GM12878 (cell line): Measurements from ENCODE around the gene SLC23A2. TPM values are rescaled to one million over a fixed set of nuclear protein-coding genes. Genes with fewer than 3 reads are reported as not detected.

Experiments used
- BACH1 ChIP-seq: fragments of 450-650 bp; IDR thresholded peaks from 2 replicates; pipeline ENCODE4 v1.6.1; 2017; ENCODE audit warnings: mild to moderate bottlenecking, borderline replicate concordance
- BCLAF1 ChIP-seq: fragments of 450-650 bp; IDR thresholded peaks from 2 replicates; pipeline ENCODE4 v1.6.1; 2017; ENCODE audit warnings: antibody characterized with exemption, mild to moderate bottlenecking, moderate library complexity
- CEBPZ ChIP-seq: fragments of 150-350 bp; IDR thresholded peaks from 2 replicates; pipeline ENCODE4 v1.6.1; 2016; ENCODE audit warnings: low read depth, low read length
- CHD1 ChIP-seq: IDR thresholded peaks from 2 replicates; pipeline ENCODE4 v1.6.1; 2012; ENCODE audit warnings: low read depth, low read length, improper control_type of control experiment
- CTCF ChIP-seq, 3 experiments: IDR thresholded peaks in 2 of 3; conservative IDR thresholded peaks in 1 of 3; 2 replicates each; pipeline ENCODE4 v1.5.1; 2011; ENCODE audit warnings: low read depth in 3 of 3, low read length in 3 of 3, mild to moderate bottlenecking in 3 of 3, control low read depth in 2 of 3, moderate library complexity in 2 of 3, inconsistent platforms in 1 of 3, mixed read lengths in 1 of 3; ENCODE audit not compliant: control insufficient read depth in 2 of 3, insufficient read depth in 1 of 3; ENCODE audit errors: extremely low read depth in 1 of 3
- E2F8 ChIP-seq: fragments of 450-650 bp; IDR thresholded peaks from 2 replicates; pipeline ENCODE4 v1.6.1; 2018; ENCODE audit warnings: mild to moderate bottlenecking, low read depth, moderate library complexity; ENCODE audit not compliant: partially characterized antibody
- EGR1 ChIP-seq, 2 experiments: IDR thresholded peaks; 1 replicate in 1 of 2; 2 replicates in 1 of 2; pipeline ENCODE4 v1.6.1; 2011 to 2012; ENCODE audit warnings: low read depth in 2 of 2, low read length in 2 of 2, borderline replicate concordance in 1 of 2, mild to moderate bottlenecking in 1 of 2, moderate library complexity in 1 of 2
- ETV6 ChIP-seq, 2 experiments: fragments of 450-650 bp in 1 of 2; IDR thresholded peaks in 1 of 2; conservative IDR thresholded peaks in 1 of 2; 2 replicates each; pipeline ENCODE4 v1.6.1; 2014; ENCODE audit warnings: antibody characterized with exemption in 1 of 2, borderline replicate concordance in 1 of 2, low read depth in 1 of 2, mild to moderate bottlenecking in 1 of 2, moderate library complexity in 1 of 2
- HCFC1 ChIP-seq: fragments of 150-350 bp; IDR thresholded peaks from 2 replicates; pipeline ENCODE4 v1.6.1; 2014; ENCODE audit warnings: low read length
- NFYA ChIP-seq: IDR thresholded peaks from 2 replicates; pipeline ENCODE4 v1.6.1; 2011; ENCODE audit warnings: low read depth, mild to moderate bottlenecking, low read length, improper control_type of control experiment, borderline replicate concordance
- PML ChIP-seq: IDR thresholded peaks from 2 replicates; pipeline ENCODE4 v1.6.1; 2012; ENCODE audit warnings: low read length, inconsistent platforms
- RBBP5 ChIP-seq: fragments of 200-600 bp; sonication (generic); conservative IDR thresholded peaks from 2 replicates; pipeline ENCODE4 v1.6.1; 2016
- RFX5 ChIP-seq: IDR thresholded peaks from 2 replicates; pipeline ENCODE4 v1.6.1; 2011; ENCODE audit warnings: low read depth, low read length, improper control_type of control experiment
- SIN3A ChIP-seq: IDR thresholded peaks from 2 replicates; pipeline ENCODE4 v1.6.1; 2012; ENCODE audit warnings: low read depth, low read length, improper control_type of control experiment
- SMAD5 ChIP-seq: IDR thresholded peaks from 2 replicates; pipeline ENCODE4 v1.6.1; 2016; ENCODE audit warnings: antibody characterized with exemption, low read depth
- SMARCA5 ChIP-seq: fragments of 450-650 bp; IDR thresholded peaks from 2 replicates; pipeline ENCODE4 v1.6.1; 2017; ENCODE audit warnings: mild to moderate bottlenecking
- TCF12 ChIP-seq: IDR thresholded peaks from 2 replicates; pipeline ENCODE4 v1.6.1; 2011; ENCODE audit warnings: low read depth, mild to moderate bottlenecking, low read length
- ZBED1 ChIP-seq: IDR thresholded peaks from 2 replicates; pipeline ENCODE4 v1.6.1; 2016; ENCODE audit warnings: borderline replicate concordance
- ZSCAN29 ChIP-seq: fragments of 450-650 bp; IDR thresholded peaks from 2 replicates; pipeline ENCODE4 v1.6.1; 2017; ENCODE audit warnings: mild to moderate bottlenecking, moderate library complexity
- polyA plus RNA-seq, 11 experiments: library from polyadenylated mRNA; depleted of rRNA in 4 of 11; unstranded in 6 of 11; stranded (reverse) in 5 of 11; fragments of >200 nt; fragmentation: Nextera tagmentation in 4 of 11; fragmentation: Illumina TruSeq in 1 of 11; extraction: Ambion mirVana in 4 of 11; extraction: Trizol in 1 of 11; gene quantifications; 1 replicate in 1 of 11; 2 replicates in 10 of 11; pipeline versions ENCODE4 v1.2.1 to v1.2.3, GENCODE V29; 2011 to 2016; ENCODE audit warnings: inconsistent platforms in 2 of 11, missing spikeins in 2 of 11, low read depth in 1 of 11
- total RNA-seq, 4 experiments: library from RNA; depleted of rRNA in 3 of 4; stranded (reverse); fragments of >200 nt in 3 of 4; fragmentation: Illumina TruSeq in 1 of 4; extraction: Trizol in 1 of 4; gene quantifications; 2 replicates each; pipeline versions ENCODE4 v1.2.1 to v1.2.3, GENCODE V29; 2013 to 2021

The SLC23A2 gene
- total and polyA plus RNA-seq, 10 of the 15 experiments (the other 5 are each of a cell fraction or from before 2014, with no cell fraction given), result 4.4 to 56.1 (median 35.5) TPM

GRCh38 chr20:4813076-4813862 is 188.0 kb downstream of the SLC23A2 start (continued):
- no peak for TF ChIP-seq E2F8
- TF ChIP-seq ZBED1, result 0 out of 2 replicates have a peak, but pooled peaks have one; percentile 19
- no peak for TF ChIP-seq PML
- TF ChIP-seq CHD1, result no peak
- TF ChIP-seq ETV6 (conservative IDR thresholded peaks at IDR 0.05 in 1 of 2, IDR thresholded peaks at IDR 0.05 in 1 of 2; ENCODE audit: borderline replicate concordance in 1 of 2, low read depth in 1 of 2), result peak in 1 of 2 experiments; percentile 12; a peak in 2 of 4 replicates
- peak; percentile 43; the same call in 1 of the 2 replicates for TF ChIP-seq SMARCA5
- TF ChIP-seq CTCF (IDR thresholded peaks at IDR 0.05 in 2 of 3, conservative IDR thresholded peaks at IDR 0.05 in 1 of 3; ENCODE audit: control insufficient read depth in 2 of 3, extremely low read depth in 1 of 3, insufficient read depth in 1 of 3, low read depth in 3 of 3, low read length in 3 of 3), result no peak
- 0 out of 2 replicates have a peak, but pooled peaks have one; percentile 9 for TF ChIP-seq SMAD5
- TF ChIP-seq BACH1, result peak; percentile 33; the same call in 1 of the 2 replicates
- TF ChIP-seq NFYA, result no peak
- TF ChIP-seq SIN3A, result peak; percentile 65; the same call in 1 of the 2 replicates
- TF ChIP-seq RFX5, result no peak
- no peak for TF ChIP-seq ZSCAN29
- no peak for TF ChIP-seq RBBP5
- TF ChIP-seq CEBPZ, result no peak
- no peak for TF ChIP-seq HCFC1
- TF ChIP-seq EGR1 (IDR thresholded peaks at IDR 0.05; ENCODE audit: borderline replicate concordance in 1 of 2, low read depth in 2 of 2, low read length in 2 of 2), result peak; percentile 14 to 96
- no peak for TF ChIP-seq BCLAF1
- TF ChIP-seq TCF12, result peak; percentile 85
